NCI-H187 (cell line): ENCODE measurements around the gene TBC1D1.
A peak's percentile ranks its signal among the peaks of the same experiment; 100 is the strongest.

Experiments
- DNase-seq, 2 experiments: peaks; one replicate each; lab custom pipeline; 2025; lab: John Stamatoyannopoulos, UW

TBC1D1 gene

GRCh38 chr4:38125816-38126215 is 234.9 kb downstream of the TBC1D1 start:
- no peak for DNase-seq

DNA sequence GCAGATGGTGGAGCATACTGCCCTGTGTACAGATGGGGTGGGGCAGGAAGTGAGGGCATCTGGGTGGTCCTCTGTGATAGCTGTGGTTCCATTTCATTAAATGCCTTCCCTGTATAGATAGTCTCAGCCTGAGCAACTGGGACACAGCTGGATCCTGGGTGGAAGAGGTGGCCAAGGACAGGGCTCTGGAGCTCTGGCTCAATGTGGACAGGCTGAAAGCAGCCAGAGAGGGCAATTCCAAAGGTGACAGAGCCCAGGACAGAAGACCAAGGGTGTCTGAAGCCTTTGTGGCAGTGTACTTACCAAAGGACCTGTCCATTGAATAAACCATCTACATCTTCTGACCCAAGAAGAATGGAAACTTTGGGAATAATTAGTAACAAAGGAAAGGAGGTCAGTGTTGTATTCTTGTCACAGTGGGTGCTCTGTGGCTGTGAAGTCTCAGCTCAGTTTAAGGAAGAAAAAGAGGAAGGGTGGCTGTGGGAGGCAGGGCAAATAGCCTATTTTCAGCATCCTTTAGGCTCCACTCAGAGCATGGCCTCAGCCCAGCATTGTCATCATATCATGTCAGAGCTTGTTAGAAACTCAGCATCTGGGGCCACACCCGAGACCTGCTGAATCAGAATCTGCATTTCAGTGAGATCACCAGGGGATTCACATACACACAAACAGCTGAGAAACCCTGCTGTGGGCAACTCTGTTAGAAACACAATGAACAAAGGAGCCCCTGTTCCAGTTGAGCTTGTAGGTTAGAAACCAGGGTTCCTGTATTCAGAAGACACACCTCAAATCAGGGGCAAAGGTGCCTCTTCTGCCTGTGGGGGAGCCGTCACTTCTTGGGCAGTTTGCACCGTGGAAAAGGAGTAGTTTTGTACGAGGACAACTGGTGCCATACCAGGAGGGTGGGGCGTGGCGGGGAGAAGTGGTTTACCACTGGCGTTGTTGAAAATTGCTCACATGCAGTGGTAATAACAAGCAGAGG is 237.9 kb downstream of the TBC1D1 start:
- no peak for DNase-seq

DNA sequence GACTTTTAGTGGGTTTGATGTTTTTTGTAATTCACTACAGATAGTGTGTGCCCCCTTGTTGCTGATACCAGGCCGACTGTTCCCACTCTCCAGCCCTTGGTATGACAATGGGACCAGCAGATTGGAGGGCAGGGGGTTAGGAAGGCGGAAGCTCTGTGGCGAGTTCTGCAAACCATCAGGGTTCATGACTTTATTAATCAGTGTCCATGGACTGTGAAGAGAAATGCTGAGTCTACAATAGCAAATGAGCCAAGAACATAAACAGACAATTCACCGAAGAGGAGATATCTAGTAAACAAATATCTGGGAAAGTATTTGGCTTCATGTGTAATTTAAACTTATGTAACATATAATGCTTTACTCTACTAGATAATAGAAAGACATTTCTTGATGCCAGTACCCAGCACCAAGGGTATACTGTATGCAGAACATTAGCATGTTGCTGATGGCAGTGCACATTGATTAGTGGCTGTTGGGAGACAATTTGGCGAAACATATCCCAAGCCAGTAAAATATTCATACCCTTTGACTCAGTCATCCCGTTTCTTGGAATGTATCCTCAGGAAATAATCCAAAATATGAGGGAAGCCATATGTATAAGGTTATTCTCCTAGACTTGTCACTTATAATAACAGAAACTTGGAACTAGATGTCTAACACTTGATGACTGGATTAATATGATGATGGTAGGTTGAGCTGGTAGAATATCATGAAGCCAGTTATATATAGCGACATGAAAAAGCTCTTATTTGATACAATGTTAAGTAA is 238.8 kb downstream of the TBC1D1 start:
- no peak for DNase-seq

GRCh38 chr4:38130884-38131283 is 240.0 kb downstream of the TBC1D1 start:
- no peak for DNase-seq

GRCh38 chr4:38131371-38132091 is 240.6 kb downstream of the TBC1D1 start:
- DNase-seq: no peak

GRCh38 chr4:38132107-38132673 is 241.3 kb downstream of the TBC1D1 start:
- DNase-seq: no peak

DNA sequence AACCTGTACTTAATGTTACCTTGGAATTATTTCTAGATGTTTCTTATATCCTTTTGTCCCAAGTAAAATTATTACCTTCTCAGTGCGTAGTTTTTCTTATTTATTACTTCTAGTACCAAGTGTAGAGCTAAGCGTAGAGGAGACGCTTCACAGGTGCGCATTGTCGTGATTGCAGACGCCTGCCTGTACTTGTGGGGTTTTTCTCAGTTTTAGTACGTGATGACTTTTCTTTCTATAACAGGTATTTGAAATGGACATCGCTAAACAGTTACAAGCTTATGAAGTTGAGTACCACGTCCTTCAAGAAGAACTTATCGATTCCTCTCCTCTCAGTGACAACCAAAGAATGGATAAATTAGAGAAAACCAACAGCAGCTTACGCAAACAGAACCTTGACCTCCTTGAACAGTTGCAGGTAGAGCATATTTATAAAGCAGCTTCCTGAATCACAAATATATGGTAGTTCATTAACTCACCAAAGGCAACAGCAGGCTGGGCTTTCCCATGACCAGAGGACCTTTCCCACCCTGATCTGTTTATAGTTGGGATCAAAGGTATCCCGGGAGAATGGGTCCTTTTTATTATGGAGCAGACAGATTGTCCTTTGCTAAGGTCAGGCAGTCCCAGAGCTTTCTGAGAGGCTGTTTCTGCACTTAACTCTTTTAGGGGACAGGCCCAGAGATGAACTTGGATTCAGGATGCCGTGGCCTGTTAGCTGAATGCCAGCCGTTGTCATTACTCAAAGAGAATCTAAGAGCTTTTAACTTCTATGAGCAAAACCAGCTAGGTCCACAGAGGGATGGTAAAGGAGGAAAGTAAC is 242.2 kb downstream of the TBC1D1 start:
- no peak for DNase-seq

- DNase-seq: no peak
These were observed 243.0 kb downstream of the TBC1D1 start for GRCh38 chr4:38133711-38134480.

GRCh38 chr4:38135201-38135600 is 244.3 kb downstream of the TBC1D1 start:
- no peak for DNase-seq

- DNase-seq: no peak
These were observed 245.7 kb downstream of the TBC1D1 start for GRCh38 chr4:38136604-38137003.

DNA sequence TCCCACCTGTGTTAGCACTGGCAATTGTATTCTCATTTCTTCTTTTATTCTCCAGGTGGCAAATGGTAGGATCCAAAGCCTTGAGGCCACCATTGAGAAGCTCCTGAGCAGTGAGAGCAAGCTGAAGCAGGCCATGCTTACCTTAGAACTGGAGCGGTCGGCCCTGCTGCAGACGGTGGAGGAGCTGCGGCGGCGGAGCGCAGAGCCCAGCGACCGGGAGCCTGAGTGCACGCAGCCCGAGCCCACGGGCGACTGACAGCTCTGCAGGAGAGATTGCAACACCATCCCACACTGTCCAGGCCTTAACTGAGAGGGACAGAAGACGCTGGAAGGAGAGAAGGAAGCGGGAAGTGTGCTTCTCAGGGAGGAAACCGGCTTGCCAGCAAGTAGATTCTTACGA is 246.2 kb downstream of the TBC1D1 start:
- no peak for DNase-seq

- no peak for DNase-seq
These were observed 247.5 kb downstream of the TBC1D1 start for GRCh38 chr4:38138363-38138762.

GRCh38 chr4:38139187-38139586 is 248.3 kb downstream of the TBC1D1 start:
- DNase-seq: no peak

- no peak for DNase-seq
These were observed 249.8 kb downstream of the TBC1D1 start for GRCh38 chr4:38140643-38141203.

DNA sequence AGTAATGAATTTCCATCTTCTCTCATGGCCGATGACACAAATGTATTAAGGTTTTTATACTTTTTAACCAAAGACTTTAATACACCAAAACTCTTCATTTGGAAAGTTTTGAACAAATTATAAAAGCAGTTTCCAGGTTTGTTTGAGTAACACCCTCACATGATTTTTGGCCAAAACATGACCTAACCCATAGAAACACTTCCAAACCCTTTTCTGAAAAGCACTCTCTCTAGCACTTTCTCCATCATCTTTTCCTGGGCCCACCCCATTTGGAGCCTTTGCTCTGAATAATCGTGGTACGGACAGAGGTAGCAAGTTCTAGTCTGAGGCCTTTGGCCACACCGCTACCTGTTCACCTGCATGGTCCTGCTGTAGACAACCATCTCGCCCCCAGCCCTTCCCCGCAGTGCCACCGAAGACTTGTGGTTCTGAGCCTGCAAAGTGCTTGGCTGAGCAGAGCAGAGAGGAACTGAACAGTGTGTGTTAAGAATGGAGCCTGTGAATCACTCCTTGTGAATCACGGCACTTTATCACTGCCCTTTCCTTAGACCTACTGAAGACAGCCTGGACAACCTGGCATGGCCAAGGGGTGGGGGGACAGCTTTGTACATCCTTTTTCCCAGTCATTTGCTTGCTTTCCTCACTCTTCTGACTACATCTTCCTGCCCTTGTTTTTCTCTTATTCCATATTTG is 251.1 kb downstream of the TBC1D1 start:
- DNase-seq: no peak

GRCh38 chr4:38144031-38144430 is 253.1 kb downstream of the TBC1D1 start:
- no peak for DNase-seq

DNA sequence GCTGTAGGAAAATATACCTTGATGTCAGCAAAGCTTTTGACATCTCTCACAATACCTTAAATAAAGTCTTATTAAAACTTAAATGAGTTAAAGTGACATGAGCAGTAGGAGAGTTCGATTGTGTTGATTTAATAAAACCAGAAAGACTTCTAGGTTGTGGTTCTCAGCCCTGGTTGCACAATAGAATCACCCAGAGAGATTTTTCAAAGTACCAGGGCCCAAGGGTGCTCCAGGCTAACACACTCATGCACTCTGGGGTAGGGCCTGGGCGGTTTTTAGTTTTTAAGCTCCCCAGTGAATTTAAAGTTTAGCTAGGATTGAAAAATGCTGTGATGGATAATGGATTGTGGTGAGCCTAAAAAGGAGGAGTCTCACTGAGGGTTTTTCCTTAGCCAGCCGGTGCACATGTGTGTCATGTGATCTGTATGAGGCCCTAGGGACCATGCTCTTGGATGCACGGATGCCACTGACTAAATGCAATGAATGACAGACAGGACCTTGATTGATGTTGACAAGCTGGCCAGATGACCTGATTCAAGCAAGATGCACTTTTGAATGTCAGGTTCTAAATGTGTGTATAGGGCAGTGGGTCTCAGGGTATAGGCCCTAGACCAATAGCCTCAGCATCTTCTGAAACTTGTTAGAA is 254.3 kb downstream of the TBC1D1 start:
- DNase-seq: peak; percentile 16 to 59

- DNase-seq: no peak
These were observed 254.9 kb downstream of the TBC1D1 start for GRCh38 chr4:38145741-38146140.

GRCh38 chr4:38146383-38146782 is 255.5 kb downstream of the TBC1D1 start:
- DNase-seq: no peak
